CD4-positive, alpha-beta T cell treated with Interleukin-15 for 1 hour (primary cell): ENCODE data around the gene FOXD4L1.
"Not testable (repeated sequence)": the region's sequence is repeated elsewhere in the genome, so short reads cannot be mapped to it uniquely, and the experiment has no call there.

ENCODE experiments used
- DNase-seq: peaks from one replicate; pipeline ENCODE4 v3.0.0-alpha.2; 2020

Gene FOXD4L1

GRCh38 chr2:113527350-113528045, 29.0 kb downstream of the FOXD4L1 start:
- not testable (repeated sequence) for DNase-seq

GRCh38 chr2:113528126-113528525, 29.7 kb downstream of the FOXD4L1 start:
- DNase-seq: not testable (repeated sequence)

GRCh38 chr2:113528904-113529303, 30.4 kb downstream of the FOXD4L1 start:
- not testable (repeated sequence) for DNase-seq

DNA sequence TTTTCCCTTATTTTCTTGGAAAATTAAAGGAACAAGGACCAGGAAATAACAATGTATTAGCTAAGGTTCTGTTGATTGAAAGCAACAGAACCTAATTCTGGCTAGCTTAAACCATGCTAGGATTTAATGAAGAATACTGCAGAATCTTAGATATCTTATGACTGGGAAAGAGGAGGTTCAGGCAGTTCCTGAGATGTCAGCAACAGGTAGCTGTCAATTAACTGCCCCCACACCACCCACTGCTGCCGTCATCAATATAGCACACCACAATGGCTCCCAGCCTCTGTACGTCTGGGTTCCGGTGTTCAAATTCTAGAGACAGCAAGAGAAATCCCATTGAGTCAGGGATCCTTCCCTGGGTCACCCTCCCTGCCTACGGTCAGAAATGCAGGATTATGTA, 34.5 kb downstream of the FOXD4L1 start:
- not testable (repeated sequence) for DNase-seq

GRCh38 chr2:113536573-113536972, 38.1 kb downstream of the FOXD4L1 start:
- not testable (repeated sequence) for DNase-seq

GRCh38 chr2:113540834-113541203, 42.4 kb downstream of the FOXD4L1 start:
- not testable (repeated sequence) for DNase-seq

- DNase-seq: not testable (repeated sequence)
Measured at GRCh38 chr2:113541204-113541975, 42.9 kb downstream of the FOXD4L1 start.

- DNase-seq: not testable (repeated sequence)
Measured at GRCh38 chr2:113541976-113542485, 43.6 kb downstream of the FOXD4L1 start.

DNA sequence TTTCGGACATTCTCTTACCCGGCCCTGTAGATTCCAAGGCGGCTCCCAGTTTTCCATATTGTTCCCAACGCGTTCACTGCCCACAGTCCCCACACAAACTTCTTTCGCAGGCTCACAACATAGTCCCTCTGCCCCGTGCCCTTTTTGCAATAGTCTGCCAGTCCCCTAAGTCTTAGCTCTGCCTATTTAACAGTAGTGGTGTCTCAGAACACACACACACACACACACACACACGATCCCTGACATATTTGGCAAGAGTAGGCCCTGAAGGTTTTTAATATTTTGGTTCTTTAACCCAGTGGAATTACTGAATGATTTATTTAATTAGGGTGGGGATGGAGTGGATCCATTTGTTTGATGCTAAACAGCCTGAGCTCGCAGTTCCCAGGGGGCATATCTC, 44.1 kb downstream of the FOXD4L1 start:
- DNase-seq: not testable (repeated sequence)
